Heart left ventricle (tissue), 13 donors: Measurements from ENCODE around the gene KIF27.

Experiments
- POLR2A ChIP-seq, 2 donors: fragments of 450-650 bp; IDR thresholded peaks; one replicate each; pipeline ENCODE4 v1.6.1; 2017; ENCODE audit warnings: antibody characterized with exemption in 2 of 2, mild to moderate bottlenecking in 2 of 2, moderate library complexity in 2 of 2
- TF ChIP-seq, protein P1 (sequence below), 12 donors: fragments of 200-600 bp; sonication (generic) in 4 of 12; IDR thresholded peaks; one replicate each; pipeline versions ENCODE4 v1.5.0 to v1.8.0; 2018 to 2022; ENCODE audit warnings: antibody characterized with exemption in 12 of 12, mild to moderate bottlenecking in 5 of 12
- donor health status: ischemic (EF 13 %, LVEDD 7.1; RV severe dilation, severe dysfunction).
- donor health status: DM: no; HTN: yes; CAD: no.
- donor health status: DM: no; HTN: no; CAD: no.
- donor health status: ischemic (EF 25% LVEDD 6.9; RV normal size, moderate dysfunction).
- donor health status: ischemic (EF 25% LVEDD 5.7; RV mildly dilated, moderate dysfunction).
- donor health status: ischemic (EF 35%, LVEDD 5.7; RV mildly dilated, moderate dysfunction).
- donor health status: nonischemic (EF 11% LVEDD 7.7; RV severe dilation, severe dysfunction).
- donor health status: DM: yes; HTN: yes; CAD: no.
- donor health status: PGD.
- donor health status: ischemic (EF 29% LVEDD 5.4; RV normal size, mild dysfunction).
- donor health status: nonischemic (EF 23%, LVEDD 6.1; RV moderate dilation, normal function).

- no peak for TF ChIP-seq POLR2A (IDR thresholded peaks at IDR 0.05)
- TF ChIP-seq, protein P1, sequence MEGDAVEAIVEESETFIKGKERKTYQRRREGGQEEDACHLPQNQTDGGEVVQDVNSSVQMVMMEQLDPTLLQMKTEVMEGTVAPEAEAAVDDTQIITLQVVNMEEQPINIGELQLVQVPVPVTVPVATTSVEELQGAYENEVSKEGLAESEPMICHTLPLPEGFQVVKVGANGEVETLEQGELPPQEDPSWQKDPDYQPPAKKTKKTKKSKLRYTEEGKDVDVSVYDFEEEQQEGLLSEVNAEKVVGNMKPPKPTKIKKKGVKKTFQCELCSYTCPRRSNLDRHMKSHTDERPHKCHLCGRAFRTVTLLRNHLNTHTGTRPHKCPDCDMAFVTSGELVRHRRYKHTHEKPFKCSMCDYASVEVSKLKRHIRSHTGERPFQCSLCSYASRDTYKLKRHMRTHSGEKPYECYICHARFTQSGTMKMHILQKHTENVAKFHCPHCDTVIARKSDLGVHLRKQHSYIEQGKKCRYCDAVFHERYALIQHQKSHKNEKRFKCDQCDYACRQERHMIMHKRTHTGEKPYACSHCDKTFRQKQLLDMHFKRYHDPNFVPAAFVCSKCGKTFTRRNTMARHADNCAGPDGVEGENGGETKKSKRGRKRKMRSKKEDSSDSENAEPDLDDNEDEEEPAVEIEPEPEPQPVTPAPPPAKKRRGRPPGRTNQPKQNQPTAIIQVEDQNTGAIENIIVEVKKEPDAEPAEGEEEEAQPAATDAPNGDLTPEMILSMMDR (IDR thresholded peaks at IDR 0.05), result no peak
Observed at GRCh38 chr9:83940590-83941303, 19.5 kb upstream of the KIF27 start.
